Measurements from ENCODE around the gene TJP2.

Gene TJP2

DNA sequence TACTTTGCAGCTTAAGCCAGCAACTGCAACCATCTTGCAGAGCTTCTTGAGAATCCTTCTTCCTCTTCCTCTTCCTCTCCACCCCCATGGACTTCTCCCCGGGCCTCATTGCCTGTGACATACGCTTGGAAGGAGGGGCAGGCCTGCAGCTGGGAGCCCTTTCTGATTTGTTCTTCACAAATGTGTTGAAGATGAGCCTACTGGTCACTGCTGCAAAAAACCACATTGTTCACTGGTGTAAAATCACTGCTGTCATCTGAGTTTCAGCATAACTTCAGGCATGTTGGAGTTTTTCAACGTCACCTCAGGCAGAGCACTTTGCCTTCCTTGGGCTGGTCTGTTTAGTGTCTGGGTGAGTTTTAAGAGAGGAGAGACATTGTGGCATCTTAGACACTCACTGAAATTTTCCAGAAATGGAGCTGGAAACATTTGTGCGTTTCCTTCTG lies 7.9 kb downstream of the TJP2 start:
- in situ Hi-C loops (cut with HindIII; ENCODE audit: low pct_ligation_motif_present, low pct_unique_long_range_greater_than_20kb, low sequenced_read_pairs), result no loop called here
- DNase-seq, result no peak

GRCh38 chr9:69184266-69184665 lies 10.2 kb downstream of the TJP2 start:
- DNase-seq, result no peak
- in situ Hi-C loops (cut with HindIII; ENCODE audit: low pct_ligation_motif_present, low pct_unique_long_range_greater_than_20kb, low sequenced_read_pairs), result no loop called here

GRCh38 chr9:69186841-69187611 lies 12.9 kb downstream of the TJP2 start:
- in situ Hi-C loops (cut with HindIII; ENCODE audit: low pct_ligation_motif_present, low pct_unique_long_range_greater_than_20kb, low sequenced_read_pairs), result no loop called here
- no peak for DNase-seq

DNA sequence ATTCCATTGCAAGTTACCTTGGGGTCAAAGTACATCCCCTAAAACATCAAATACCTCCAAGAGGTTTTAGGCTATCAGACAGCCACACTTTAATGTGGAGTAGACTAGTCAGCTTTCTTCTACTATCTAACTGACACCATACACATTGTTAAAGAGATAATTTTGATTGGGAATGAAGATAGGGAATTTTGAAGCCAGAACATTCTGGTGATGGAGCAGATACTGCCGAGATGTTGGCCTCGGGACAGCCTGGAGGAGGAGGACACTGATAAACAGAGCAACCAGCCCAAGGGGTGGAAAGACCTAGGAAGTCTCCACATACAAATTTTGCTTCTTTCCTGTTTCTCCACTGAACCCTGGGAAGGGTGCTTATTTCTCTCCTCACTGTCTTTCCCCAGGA lies 14.9 kb downstream of the TJP2 start:
- in situ Hi-C loops (cut with HindIII; ENCODE audit: low pct_ligation_motif_present, low pct_unique_long_range_greater_than_20kb, low sequenced_read_pairs), result no loop called here
- DNase-seq, result no peak

DNA sequence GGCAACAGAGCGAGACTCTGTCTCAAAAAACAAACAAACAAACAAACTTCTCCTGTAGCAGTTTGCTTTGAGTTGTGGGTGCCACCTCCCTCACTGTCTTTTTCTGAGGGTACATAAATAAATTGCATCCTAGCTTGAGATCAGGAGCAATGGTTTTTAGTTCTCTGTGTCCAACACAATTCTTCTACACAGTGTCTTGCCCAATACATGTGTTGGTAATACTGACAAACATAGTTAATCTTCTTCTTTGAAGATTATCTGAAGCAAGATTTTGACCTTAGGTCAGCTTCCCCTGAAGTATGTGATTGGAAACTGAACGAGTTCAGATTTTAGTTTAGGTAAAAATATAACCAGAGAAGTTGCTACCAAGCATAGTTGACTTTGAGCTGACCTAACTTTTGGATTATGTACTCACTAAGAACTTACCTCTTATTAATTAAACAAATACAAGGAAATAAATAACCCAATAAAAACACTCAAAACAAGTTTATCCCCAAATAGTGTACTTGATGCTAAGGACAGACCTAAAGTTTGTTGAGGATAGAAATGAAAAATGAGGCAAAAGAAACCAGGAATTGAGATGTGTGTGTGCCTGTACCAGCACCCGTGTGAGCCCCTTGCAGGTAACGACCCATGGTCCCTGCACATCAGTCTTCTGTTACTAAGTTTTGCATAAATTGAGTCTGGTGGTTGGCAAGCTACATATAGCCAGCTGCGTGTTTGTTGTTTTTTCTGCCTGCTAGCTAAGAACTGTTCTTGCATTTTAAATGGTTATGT lies 16.2 kb downstream of the TJP2 start:
- in situ Hi-C loops (cut with HindIII; ENCODE audit: low pct_ligation_motif_present, low pct_unique_long_range_greater_than_20kb, low sequenced_read_pairs), result no loop called here

DNA sequence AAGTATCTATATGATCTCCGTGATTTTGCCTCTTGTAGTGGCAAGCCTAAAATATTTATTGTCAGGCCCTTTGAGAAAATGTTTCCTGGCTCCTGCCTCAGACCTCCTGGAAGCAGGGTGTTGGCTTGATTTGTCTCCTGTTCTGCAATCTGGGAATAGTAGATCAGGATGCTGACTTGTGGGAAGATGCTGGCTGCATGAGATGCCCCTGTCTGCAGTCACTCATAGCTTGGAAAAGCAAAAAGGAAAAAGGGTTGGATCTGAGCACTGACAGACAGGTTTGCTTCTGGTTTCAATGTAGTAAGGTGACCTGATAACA lies 16.7 kb downstream of the TJP2 start:
- no peak for DNase-seq
- in situ Hi-C loops (cut with HindIII; ENCODE audit: low pct_ligation_motif_present, low pct_unique_long_range_greater_than_20kb, low sequenced_read_pairs), result no loop called here

More for the DNA sequence above, 16.2 kb downstream of the TJP2 start:
- DNase-seq, result no peak

DNA sequence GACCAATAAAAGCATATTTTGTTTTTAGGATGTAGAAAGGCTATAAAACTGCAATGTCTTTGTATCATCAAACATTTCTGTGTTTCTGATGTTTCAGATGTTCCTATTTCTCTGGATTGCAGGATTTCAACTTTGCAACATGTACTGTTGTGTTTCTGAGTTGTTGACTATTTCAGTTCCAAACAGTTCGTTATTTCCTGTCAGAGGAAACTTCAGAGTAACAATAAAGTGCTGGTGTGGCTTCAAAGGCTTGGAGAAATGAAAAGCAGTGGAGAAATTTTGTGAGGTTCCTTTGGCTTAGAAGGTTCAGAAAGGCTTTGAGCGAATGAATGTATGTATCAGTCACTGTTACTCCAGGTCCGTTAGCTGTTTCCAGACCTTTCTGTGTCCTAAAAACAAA lies 17.2 kb downstream of the TJP2 start:
- in situ Hi-C loops (cut with HindIII; ENCODE audit: low pct_ligation_motif_present, low pct_unique_long_range_greater_than_20kb, low sequenced_read_pairs), result no loop called here
- no peak for DNase-seq

GRCh38 chr9:69192214-69192613 lies 18.1 kb downstream of the TJP2 start:
- in situ Hi-C loops (cut with HindIII; ENCODE audit: low pct_ligation_motif_present, low pct_unique_long_range_greater_than_20kb, low sequenced_read_pairs), result no loop called here
- DNase-seq, result no peak

DNA sequence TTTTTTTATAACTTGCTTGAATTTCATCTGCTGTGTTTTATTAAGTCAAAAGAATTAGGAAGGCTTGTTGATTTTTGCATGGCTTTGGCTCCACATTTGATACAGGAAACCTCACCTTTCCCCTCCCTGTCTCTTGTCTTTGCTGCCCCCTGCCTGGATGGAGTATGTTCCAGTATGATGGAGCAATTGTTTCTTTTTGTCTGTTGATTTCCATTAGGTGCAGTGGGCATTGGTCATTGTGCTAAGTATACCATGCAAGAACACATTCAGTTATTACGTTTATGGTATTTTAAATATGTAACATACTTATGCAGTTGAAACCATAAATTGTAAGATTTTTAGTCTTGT lies 19.6 kb downstream of the TJP2 start:
- in situ Hi-C loops (cut with HindIII; ENCODE audit: low pct_ligation_motif_present, low pct_unique_long_range_greater_than_20kb, low sequenced_read_pairs), result no loop called here
- peak; percentile 27 for DNase-seq

DNA sequence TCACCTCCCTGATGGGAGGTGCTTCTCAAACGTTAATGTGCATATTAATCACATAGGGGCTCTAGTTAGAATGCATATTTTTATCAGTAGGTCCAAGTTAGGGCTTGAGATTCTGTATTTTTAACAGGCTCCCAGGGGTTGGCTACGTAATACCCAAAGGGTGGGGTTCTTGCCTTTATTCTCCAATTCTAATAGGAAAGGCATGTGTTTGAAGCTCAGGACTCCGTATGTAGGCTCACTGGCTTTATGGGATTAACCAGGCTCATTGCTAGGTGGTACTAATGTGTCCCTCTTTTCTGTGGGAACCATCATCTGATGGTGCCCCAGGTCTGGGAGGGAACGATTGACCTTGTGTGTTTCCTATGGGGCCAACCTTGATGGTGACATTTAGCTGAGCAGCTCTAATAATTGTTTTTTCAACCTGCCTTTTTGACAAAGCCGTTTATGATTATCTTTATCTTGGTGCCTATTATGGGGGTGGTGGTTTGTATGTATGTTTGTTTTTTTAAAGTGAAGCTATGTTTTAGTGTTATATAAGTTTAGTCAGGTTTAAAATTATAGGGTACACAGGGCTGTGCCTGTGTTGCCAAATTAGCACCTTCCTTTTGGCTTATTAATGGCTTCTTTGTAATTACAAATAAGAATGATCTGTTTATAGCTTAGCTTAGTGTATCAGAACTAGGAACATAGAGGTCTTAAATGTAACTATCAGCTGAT lies 20.8 kb downstream of the TJP2 start:
- DNase-seq, result no peak
- in situ Hi-C loops (cut with HindIII; ENCODE audit: low pct_ligation_motif_present, low pct_unique_long_range_greater_than_20kb, low sequenced_read_pairs), result no loop called here

DNA sequence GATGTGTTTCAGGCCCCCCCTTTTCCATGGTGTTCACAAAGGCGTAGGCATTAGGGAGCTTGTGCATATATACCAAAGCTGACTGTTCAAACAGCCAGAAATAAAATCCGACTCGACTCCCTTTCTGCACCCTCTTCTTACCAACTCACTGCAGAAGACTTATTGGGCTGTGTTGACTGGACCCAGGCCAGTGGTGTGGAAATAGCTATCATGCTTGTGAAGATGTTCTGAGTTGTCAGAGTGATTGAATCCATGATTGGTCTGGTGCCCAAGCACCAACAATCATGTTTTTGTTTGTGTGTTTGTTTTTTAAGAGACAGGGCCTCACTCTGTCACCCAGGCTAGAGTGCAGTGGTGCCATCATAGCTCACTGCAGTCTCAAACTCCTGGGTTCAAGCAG lies 21.6 kb downstream of the TJP2 start:
- DNase-seq, result no peak
- in situ Hi-C loops (cut with HindIII; ENCODE audit: low pct_ligation_motif_present, low pct_unique_long_range_greater_than_20kb, low sequenced_read_pairs), result no loop called here

DNA sequence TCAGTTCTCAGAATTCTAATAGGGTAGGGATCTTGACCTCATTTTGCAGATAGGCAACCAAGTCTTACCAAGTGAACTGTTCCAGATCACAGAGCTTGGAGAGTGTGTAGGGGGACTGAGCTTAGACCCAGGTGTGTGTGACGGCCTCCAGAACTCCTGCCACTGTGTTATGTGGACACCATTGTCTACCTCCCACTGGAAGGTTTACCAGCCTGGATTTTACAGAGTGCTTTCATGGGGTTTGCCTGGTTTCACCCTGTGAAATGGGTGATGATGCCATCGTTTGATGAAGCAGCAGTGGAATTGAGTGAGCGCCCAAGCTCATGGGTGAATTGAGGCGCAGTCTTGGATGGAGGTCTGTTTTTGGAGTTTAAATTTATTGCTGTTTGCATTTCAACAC lies 23.6 kb downstream of the TJP2 start:
- in situ Hi-C loops (cut with HindIII; ENCODE audit: low pct_ligation_motif_present, low pct_unique_long_range_greater_than_20kb, low sequenced_read_pairs), result no loop called here
- no peak for DNase-seq

DNA sequence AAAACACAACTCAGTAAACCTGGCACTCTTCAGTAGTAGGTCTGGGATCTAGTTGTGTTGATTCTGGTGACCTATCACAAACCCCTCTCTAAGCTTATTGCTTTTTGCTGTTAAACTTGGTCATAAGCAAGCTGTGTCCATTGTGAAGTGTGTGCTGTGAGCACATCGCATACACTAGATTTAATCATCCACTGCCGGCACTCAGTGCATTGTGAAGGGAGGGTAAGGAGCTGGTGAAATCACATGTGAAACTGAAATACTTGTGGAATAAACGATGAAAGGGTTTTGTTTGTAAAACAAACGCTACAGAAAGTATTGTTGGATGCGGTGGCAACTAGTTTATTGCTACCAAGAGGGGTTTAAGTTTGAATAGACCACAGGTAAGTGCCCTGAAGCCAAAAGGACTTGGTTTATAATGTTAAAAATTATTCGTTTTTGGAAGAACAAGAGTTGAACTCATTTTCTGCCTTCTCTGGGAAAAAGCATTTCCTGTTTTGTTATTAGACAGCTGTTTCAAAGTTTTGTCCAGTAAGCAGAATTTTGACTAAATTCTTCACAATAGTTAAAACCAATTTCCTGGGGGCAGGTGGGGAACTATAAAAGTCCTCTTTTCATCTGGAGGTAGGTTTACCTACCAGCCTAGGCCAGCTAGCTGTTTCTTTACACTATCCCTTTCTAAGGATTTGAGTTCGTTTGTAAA lies 24.6 kb downstream of the TJP2 start:
- in situ Hi-C loops (cut with HindIII; ENCODE audit: low pct_ligation_motif_present, low pct_unique_long_range_greater_than_20kb, low sequenced_read_pairs), result no loop called here
- no peak for DNase-seq

- DNase-seq, result peak; percentile 20
These were observed 25.8 kb downstream of the TJP2 start for GRCh38 chr9:69199769-69200470.

DNA sequence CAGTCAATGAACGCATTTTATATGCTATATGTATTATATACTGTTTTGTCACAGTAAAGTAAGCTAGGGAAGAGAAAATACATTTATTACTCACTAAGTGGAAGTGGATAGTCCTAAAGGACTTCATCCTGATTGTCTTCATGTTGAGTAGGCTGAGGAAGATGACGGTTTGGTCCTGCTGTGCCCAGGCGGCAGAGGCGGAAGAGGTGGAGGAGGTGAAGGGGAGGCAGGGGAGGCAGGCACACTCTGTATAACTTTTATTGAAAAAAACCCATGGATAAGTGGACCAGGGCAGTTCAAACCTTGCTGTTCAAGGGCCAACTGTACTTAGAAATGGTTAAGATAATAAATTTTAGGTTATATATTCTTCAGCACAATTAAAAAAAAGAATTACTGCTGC lies 28.5 kb downstream of the TJP2 start:
- DNase-seq, result no peak
- in situ Hi-C loops (cut with HindIII; ENCODE audit: low pct_ligation_motif_present, low pct_unique_long_range_greater_than_20kb, low sequenced_read_pairs), result no loop called here

More at GRCh38 chr9:69199769-69200470, 25.8 kb downstream of the TJP2 start:
- in situ Hi-C loops (cut with HindIII; ENCODE audit: low pct_ligation_motif_present, low pct_unique_long_range_greater_than_20kb, low sequenced_read_pairs), result no loop called here

DNA sequence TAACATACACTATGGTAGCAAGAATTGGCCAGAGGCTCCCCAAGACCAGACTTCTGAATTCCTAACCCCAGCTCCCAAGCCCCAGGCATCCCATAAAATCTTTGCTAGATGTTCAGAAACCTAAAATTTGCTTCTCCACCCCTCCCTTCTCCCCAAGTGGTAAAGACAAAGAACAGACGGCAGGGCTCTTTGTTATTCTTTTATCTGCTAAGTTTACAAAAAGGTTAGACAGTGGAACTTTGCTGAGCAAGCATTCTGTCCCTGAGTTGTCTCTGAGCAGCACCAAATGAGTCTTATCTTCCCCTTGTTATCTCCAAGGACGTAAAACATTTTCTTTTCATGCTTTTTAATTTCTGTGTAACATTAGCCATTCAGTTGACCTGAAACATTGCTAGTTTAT lies 30.2 kb downstream of the TJP2 start:
- in situ Hi-C loops (cut with HindIII; ENCODE audit: low pct_ligation_motif_present, low pct_unique_long_range_greater_than_20kb, low sequenced_read_pairs), result no loop called here
- no peak for DNase-seq

GRCh38 chr9:69204849-69205248 lies 30.8 kb downstream of the TJP2 start:
- no peak for DNase-seq
- in situ Hi-C loops (cut with HindIII; ENCODE audit: low pct_ligation_motif_present, low pct_unique_long_range_greater_than_20kb, low sequenced_read_pairs), result no loop called here

GRCh38 chr9:69206047-69206446 lies 32.0 kb downstream of the TJP2 start:
- in situ Hi-C loops (cut with HindIII; ENCODE audit: low pct_ligation_motif_present, low pct_unique_long_range_greater_than_20kb, low sequenced_read_pairs), result no loop called here
- DNase-seq, result no peak
